Neural progenitor cell (in vitro differentiated cells): Measurements from ENCODE around the gene USP32.

Experiments
- CTCF ChIP-seq: fragments of 200-600 bp; sonication (generic); IDR thresholded peaks from 2 replicates; pipeline ENCODE4 v1.5.1; 2017; ENCODE audit warnings: antibody characterized with exemption, mild to moderate bottlenecking
- EZH2 ChIP-seq: fragments of 200-600 bp; sonication (generic); IDR thresholded peaks from 2 replicates; pipeline ENCODE4 v1.6.1; 2017; ENCODE audit warnings: antibody characterized with exemption, mild to moderate bottlenecking, moderate library complexity
- EZH2phosphoT487 ChIP-seq: fragments of 200-600 bp; sonication (generic); IDR thresholded peaks from 2 replicates; pipeline ENCODE4 v1.6.1; 2017; ENCODE audit warnings: antibody characterized with exemption

GRCh38 chr17:60315650-60316049 is 76.3 kb downstream of the USP32 start:
- no peak for TF ChIP-seq CTCF
- no peak for TF ChIP-seq EZH2
- no peak for TF ChIP-seq EZH2phosphoT487
